Esophagus mucosa (tissue), 1 donor: Measurements from ENCODE around the gene YKT6. TPM values are rescaled to one million over a fixed set of nuclear protein-coding genes. Genes with fewer than 3 reads are reported as not detected.

ENCODE experiments used
- ATAC-seq: fragments of 200-7000 bp; cut with Tn5 transposase; one replicate; pipeline ENCODE4 v1.9.1; 2020
- total RNA-seq: library from RNA; stranded (reverse); gene quantifications from one replicate; pipeline ENCODE4 v1.2.4, GENCODE V29; 2023
- donor health status: DM: yes; HTN: yes; CAD: no.

The YKT6 gene
- total RNA-seq, 1 donor from 2014 or later, result 65.2 TPM

- ATAC-seq, result no peak
Measured at GRCh38 chr7:44235582-44236332, 35.0 kb downstream of the YKT6 start.

GRCh38 chr7:44236333-44236728 lies 35.6 kb downstream of the YKT6 start:
- no peak for ATAC-seq

- no peak for ATAC-seq
Measured at GRCh38 chr7:44237696-44238095, 36.9 kb downstream of the YKT6 start.

- no peak for ATAC-seq
Measured at GRCh38 chr7:44238116-44238695, 37.4 kb downstream of the YKT6 start.

DNA sequence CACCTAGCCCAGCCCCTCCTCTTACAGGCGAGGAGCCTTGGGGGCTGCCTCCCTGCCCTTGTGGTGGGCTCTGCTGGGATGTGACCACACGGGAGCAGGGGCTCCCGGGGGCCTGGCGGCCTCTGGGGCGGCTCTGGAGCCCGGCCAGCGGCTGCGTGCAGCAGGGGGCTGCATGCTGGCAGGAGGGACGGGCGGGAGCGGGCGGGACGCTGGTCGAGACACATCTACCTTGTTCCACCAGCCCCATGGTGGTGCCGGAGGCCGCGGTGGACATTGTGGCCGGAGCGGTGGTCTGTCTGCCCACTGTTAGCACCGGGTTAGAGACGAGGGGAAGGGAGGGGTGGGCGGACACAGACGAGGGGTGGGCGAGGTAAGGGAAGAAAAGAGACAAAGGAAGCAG lies 38.6 kb downstream of the YKT6 start:
- ATAC-seq, result no peak

GRCh38 chr7:44240376-44240775 lies 39.6 kb downstream of the YKT6 start:
- no peak for ATAC-seq

- peak; percentile 74 for ATAC-seq
Measured at GRCh38 chr7:44240983-44241510, 40.3 kb downstream of the YKT6 start.

- no peak for ATAC-seq
Measured at GRCh38 chr7:44242091-44242490, 41.3 kb downstream of the YKT6 start.

DNA sequence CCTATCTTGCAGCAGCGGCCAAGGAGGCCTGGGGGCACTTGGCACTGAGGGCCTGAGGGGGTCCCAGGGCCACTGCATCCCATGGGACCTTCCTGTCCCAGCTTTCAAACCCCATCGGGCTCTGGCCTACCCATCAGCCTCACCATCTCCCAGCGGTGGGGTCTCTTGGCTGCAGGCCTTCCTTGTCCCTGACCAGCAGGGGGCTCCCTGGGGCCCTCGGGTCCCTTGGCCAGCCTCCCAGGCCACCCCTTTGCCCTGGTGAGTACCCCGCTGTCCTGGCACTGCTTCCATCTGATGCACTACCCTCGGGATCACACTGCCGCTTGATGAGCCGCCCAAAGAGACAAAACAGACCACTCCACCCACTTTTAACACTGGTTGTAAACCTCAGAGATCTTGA lies 43.5 kb downstream of the YKT6 start:
- ATAC-seq, result no peak

DNA sequence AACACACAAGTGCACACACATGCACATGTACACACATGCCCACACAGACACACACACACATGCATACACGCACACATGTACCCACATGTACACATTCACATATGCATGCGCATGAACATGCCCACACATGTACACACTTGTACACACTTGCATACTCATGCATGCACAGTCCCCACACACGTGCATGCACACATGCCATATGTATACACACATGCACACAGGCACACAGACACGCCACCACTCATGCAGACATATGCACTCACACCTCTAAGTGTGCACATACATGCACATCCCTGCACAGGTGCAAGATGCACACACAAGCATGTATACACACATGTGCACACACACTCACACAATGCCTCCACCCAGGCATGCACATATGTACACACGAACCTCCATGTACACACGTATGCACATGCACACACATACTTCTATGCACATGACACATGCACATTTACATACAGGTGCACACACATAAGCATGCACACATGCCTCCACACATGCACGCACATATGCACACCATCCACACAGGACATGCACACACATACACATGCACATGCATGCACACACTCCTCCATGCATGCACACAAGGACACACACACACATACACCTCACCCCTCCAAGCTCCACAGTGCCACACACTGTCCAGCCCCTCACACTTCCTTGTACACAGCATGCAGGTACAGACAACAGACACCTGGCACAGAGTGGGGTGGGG lies 45.8 kb downstream of the YKT6 start:
- no peak for ATAC-seq

GRCh38 chr7:44247868-44248651 lies 47.3 kb downstream of the YKT6 start:
- ATAC-seq, result no peak

GRCh38 chr7:44249639-44250234 lies 49.0 kb downstream of the YKT6 start:
- ATAC-seq, result no peak

DNA sequence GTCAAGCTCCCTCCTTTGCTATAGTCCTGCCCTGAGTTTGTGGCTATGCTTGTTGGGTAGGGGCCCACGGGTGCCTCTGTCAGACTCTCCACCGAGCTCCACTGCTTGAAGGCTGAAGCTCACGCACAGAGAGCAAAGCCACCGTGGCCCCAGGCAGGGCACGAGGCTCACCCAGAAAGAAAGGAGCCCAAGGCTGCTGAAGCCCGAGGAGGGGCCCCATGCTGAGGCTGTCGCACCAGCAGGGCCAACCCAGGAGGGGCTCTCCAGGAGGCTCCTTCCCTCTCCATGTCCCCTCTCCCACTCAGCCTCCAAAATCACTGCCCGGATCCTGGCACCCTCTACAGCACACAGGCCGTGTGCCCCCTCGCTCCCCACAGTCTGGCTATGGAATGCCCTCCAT lies 50.5 kb downstream of the YKT6 start:
- no peak for ATAC-seq

DNA sequence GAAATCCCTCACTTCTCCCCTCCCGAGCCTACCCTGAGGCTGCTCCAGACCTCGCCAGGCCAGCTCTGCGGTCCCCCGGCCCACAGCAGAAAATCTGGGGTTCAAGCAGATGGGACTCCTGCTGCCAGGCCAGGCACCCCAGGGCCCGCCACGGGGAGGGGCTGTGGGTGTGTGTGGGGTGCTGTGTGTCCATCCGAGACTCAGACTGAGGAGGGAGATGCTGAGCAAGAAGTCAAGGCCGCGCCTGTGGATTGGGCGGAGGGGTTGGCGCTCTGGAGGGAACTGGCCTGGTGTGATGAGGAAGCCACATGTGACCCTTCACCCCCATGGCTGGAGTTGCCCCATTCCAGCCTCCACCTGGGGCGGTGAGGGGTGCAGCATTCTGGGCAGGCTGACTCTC lies 51.1 kb downstream of the YKT6 start:
- no peak for ATAC-seq

DNA sequence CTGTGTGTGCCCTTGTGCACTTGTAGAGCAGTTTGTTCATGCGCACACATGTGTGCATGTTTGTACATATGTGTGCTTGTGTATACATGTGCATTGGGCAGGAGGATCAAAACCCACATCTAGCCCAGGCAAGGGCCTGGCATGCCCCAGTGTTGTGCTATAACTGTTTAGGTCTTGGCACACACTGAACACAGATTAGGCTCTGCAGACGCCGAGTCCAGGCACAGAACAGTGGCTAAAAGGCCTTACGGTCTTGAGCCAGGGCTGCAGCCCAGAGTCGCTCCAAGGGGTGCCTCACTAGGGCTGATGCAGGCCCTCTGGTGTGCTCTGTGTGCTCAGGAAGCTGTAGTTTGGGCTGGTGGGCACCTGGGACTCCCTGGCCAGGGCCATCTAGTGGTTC lies 55.7 kb downstream of the YKT6 start:
- ATAC-seq, result no peak

- no peak for ATAC-seq
Measured at GRCh38 chr7:44257213-44257612, 56.4 kb downstream of the YKT6 start.

DNA sequence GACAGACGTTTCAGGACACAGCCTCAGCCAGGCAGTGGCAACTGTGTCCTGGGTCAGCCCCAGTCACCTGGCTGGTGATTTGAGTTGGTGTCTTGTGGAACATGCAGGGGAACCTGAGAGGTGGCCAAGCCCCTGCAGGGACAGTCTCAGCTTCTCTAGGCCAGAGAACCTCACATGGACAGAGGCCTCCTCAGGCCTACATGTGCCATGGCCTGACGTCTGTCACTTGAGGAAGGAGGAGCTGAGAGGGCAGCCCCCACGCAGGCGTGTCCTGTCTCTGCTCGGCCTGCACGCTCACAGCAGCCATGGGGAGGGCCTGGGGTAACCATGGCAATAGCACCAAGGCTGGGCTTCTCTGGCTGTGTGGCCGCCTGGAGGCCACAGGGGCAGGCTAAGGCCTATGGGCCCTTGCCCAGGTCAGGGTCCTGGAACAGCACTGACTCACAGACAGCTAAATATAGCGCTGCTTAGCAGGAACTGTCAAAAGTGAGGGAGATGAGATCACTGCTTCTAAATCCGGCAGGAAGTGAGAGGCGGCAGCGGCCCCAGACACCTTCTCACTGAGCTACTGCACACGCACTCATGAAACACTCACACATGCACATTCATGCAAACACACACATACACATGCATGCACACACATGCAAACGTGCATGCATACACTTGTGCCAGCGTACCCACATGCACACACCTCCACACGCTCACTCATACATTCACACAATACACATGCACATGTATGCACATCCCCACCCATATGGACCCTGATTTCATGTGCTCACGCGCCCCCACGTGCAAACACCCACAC lies 57.0 kb downstream of the YKT6 start:
- ATAC-seq, result peak; percentile 76

DNA sequence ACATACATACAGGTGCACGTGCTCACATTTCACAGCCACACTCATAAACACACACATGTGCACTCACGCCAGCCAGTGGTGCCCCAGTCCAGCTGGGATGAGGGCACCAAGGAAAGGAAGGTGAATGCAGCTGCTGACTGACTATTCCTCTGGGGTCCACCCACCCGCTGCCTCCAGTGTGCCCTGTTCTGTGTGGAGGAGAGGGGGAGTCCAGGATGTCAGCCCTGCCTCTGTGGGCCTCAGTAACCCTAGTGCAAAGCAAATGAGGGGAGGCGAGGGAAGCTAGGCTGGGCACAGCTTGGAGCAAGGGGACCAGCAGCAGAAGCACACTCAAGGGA lies 57.6 kb downstream of the YKT6 start:
- ATAC-seq, result no peak

DNA sequence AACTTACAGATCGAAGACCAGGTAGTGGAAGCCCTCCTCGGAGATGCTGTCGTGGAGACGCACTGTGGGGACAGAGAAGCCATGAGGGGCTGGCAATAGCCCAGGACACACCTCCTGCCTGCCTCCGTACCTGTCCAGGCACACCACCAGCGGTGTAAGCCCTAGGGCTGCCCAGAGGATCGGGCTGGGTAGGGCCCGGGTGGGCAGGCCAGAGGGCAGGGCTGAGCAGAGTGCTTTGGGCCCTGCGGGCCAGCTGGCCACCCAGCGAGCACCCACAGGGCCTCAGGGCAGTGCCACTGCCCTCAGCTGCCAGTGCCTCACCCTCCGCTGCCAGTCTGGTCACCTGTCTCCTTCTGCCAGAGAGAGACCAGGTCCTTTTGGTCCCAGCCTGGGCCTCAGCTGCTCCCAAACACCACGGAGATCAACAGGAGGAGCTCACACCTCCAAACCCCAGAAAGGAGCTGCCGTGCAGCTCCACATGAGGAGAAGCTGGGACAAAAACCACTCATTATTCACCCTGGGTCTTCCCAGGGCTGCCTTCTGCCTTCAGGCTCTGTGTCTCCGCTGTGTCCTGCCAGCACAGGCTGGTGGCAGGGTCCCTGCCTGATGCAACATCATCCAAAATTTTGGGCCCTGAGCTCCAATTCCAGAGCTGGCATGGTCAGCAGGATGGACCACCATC lies 58.2 kb downstream of the YKT6 start:
- peak; percentile 6 for ATAC-seq

DNA sequence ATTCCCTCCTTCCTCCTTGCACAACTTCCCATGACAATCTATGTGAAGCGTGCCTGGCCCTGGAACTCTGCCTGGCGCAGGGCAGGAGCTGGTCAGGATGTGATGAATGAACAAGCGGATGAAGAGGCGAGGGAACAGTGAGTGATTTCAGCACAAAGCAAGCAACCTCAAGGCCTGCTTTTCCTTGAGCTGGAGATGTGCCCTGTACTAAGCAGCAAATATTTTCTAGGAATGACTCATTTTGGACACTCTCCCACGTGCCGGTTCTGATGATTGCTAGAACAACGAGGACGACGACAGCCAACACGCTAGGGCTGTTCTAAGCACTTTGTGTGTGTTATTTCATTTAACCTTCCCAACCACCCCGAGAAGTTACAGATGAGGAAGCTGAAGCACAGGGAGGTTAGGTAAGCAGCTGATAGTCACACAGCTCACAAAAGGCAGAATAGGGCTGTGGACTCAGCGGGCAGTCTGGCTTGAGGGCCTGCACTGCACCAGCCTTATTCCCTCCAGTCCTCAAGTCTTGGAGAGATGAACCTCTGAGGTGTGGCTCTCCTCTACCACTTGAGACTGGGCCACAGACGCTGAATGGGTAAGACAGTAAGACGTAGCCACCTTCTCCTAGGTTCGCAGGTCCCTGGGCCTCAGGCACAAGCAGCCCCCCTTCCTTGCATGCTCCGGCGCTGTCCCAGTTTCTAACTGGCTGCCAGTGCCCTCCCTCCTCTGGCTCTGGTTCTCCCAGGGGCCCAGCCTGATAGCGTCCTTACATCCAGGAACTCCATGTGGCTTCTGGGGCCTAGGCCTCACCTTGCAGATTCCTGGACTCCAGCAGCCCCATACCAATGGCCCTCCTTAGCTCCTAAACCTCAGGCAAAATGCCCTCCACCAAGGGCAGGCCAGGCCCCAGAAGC lies 59.0 kb downstream of the YKT6 start:
- ATAC-seq, result peak; percentile 15
